ENCODE data around the gene SPRR4. TPM values are rescaled to one million over a fixed set of nuclear protein-coding genes. Genes with fewer than 3 reads are reported as not detected.

Gene SPRR4
- not detected for polyA plus RNA-seq (2013, experiment 1 of 2)
- polyA plus RNA-seq (2013, experiment 2 of 2), result not detected

DNA sequence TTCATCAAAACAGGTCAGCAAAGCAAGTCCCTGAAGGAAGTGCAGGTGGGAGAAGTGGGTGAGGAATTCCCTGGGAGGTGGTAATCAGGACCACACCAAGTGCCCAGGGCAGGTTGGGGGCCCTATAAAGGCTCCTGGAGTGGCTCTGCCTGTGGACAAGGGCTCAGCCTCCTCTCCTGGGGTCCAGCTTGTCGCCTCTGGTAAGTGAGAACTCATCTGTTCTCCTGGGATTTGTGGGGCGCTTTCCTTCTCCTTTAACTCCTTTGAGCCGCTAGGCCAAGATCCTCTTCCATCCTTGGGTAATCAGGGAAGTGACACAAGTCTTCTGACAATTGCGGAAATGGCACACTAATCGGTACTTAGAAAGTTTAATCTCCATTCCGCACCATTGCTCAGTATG, at the start of gene SPRR4:
Gene SPRR4 (plus strand): TSS at position 154 of the 400 bp plus-strand sequence. CDS start 1,243 bp downstream, outside the sequence.
- Histone ChIP-seq H3K4me3 (ENCODE audit: insufficient read depth in 1 of 2, low read depth in 1 of 2, low read length in 2 of 2) (no peak within 1 kb of the TSS), H2BK120ac (ENCODE audit: low read depth, low read length) (no peak within 1 kb of the TSS)
- 71% methylated on average over 5 of the region's 6 CpGs for WGBS

GRCh38 chr1:152924191-152924590, 46.3 kb upstream of the SPRR4 start:
- Histone ChIP-seq H3K79me1 (replicated peaks; ENCODE audit: low read length, poor library complexity, severe bottlenecking) (no peaks in the 10 kb centered on the region), H3K9me3 (ENCODE audit: control insufficient read depth, low read length) (no peaks in the 10 kb centered on the region), H2BK120ac (ENCODE audit: low read depth, low read length) (no peak overlapping the region), H3K9ac (ENCODE audit: low read length) (no peak overlapping the region), H2BK12ac (ENCODE audit: low read length in 2 of 2) (no peak overlapping the region), H4K91ac (ENCODE audit: low read length) (no peak overlapping the region), H3K23ac (ENCODE audit: low read length in 2 of 2) (no peak overlapping the region), H3K4me1 (ENCODE audit: control insufficient read depth, insufficient read depth, low read depth, low read length) (no peaks in the 10 kb centered on the region), H2AFZ (ENCODE audit: low read depth, low read length) (no peak overlapping the region), H3K4me2 (ENCODE audit: low read length, poor library complexity, severe bottlenecking) (no peak overlapping the region), H3K27me3 (ENCODE audit: control insufficient read depth in 1 of 2, insufficient read depth in 1 of 2, low read length in 2 of 2) (no peaks in the 10 kb centered on the region), H3K18ac (ENCODE audit: low read depth in 1 of 2, low read length in 2 of 2) (no peak overlapping the region), H3K4me3 (ENCODE audit: insufficient read depth in 1 of 2, low read depth in 1 of 2, low read length in 2 of 2) (no peak overlapping the region), H3K4ac (ENCODE audit: low read depth in 1 of 2, low read length in 2 of 2) (no peak overlapping the region), H2AK5ac (ENCODE audit: low read length, severe bottlenecking) (no peak overlapping the region), H4K8ac (ENCODE audit: low read length) (no peak overlapping the region), H3K14ac (ENCODE audit: low read length in 2 of 2) (no peak overlapping the region), H2BK15ac (ENCODE audit: low read depth, poor library complexity, severe bottlenecking) (no peak overlapping the region), H3K27ac (ENCODE audit: low read length, poor library complexity, severe bottlenecking) (no peak overlapping the region), H2BK5ac (ENCODE audit: low read depth, low read length, poor library complexity, severe bottlenecking) (no peak overlapping the region), H3K36me3 (ENCODE audit: control insufficient read depth in 1 of 2, insufficient read depth in 2 of 2, low read depth in 1 of 2, low read length in 2 of 2) (no peaks in the 10 kb centered on the region)
- DNase-seq, result no peak
- 86% methylated on average over 2 of the region's 2 CpGs for WGBS

More for the DNA sequence above, at the start of gene SPRR4:
- Histone ChIP-seq H3K9me3 (ENCODE audit: control insufficient read depth, low read length) (peaks cover 2% of the 10 kb centered on the region), H3K4me2 (ENCODE audit: low read length, poor library complexity, severe bottlenecking) (no peak within 1 kb of the TSS), H4K8ac (ENCODE audit: low read length) (no peak within 1 kb of the TSS), H3K27ac (ENCODE audit: low read length, poor library complexity, severe bottlenecking) (no peak within 1 kb of the TSS), H3K36me3 (ENCODE audit: control insufficient read depth in 1 of 2, insufficient read depth in 2 of 2, low read depth in 1 of 2, low read length in 2 of 2) (no peaks in the 10 kb centered on the region), H4K91ac (ENCODE audit: low read length) (no peak within 1 kb of the TSS), H3K4me1 (ENCODE audit: control insufficient read depth, insufficient read depth, low read depth, low read length) (no peaks in the 10 kb centered on the region), H3K23ac (ENCODE audit: low read length in 2 of 2) (no peak within 1 kb of the TSS), H3K9ac (ENCODE audit: low read length) (no peak within 1 kb of the TSS), H2AK5ac (ENCODE audit: low read length, severe bottlenecking) (no peak within 1 kb of the TSS), H3K14ac (ENCODE audit: low read length in 2 of 2) (no peak within 1 kb of the TSS), H3K4ac (ENCODE audit: low read depth in 1 of 2, low read length in 2 of 2) (no peak within 1 kb of the TSS), H3K79me1 (replicated peaks; ENCODE audit: low read length, poor library complexity, severe bottlenecking) (no peaks in the 10 kb centered on the region), H3K27me3 (ENCODE audit: control insufficient read depth in 1 of 2, insufficient read depth in 1 of 2, low read length in 2 of 2) (peaks cover 0 to 5% of the 10 kb centered on the region in 2 experiments), H2BK12ac (ENCODE audit: low read length in 2 of 2) (no peak within 1 kb of the TSS), H2AFZ (ENCODE audit: low read depth, low read length) (no peak within 1 kb of the TSS), H2BK5ac (ENCODE audit: low read depth, low read length, poor library complexity, severe bottlenecking) (no peak within 1 kb of the TSS), H3K18ac (ENCODE audit: low read depth in 1 of 2, low read length in 2 of 2) (no peak within 1 kb of the TSS), H2BK15ac (ENCODE audit: low read depth, poor library complexity, severe bottlenecking) (no peak within 1 kb of the TSS)
- DNase-seq, result no peak

DNA sequence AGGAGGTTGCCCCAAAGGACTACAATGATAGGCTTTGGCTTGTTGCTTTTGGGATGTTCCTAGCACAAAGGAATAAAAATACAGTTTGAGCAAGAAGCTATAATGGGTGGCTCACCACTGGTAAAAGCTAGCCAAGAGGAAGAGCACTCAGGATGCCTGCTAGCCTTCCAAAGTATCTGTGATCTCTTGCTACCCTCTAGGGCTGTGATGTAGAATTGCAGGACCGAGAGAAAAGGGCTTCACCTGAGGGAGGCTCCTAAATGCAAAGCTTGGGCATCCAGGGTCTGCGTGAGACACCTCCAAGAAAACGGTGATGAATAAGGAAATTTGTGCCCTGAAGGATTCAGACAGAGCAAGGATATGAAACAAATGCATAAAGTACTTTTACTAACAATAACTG, 44.4 kb upstream of the SPRR4 start:
- Histone ChIP-seq H3K79me1 (replicated peaks; ENCODE audit: low read length, poor library complexity, severe bottlenecking) (no peaks in the 10 kb centered on the region), H3K23ac (ENCODE audit: low read length in 2 of 2) (no peak overlapping the region), H3K9ac (ENCODE audit: low read length) (peak overlapping the region; percentile 23), H3K4me2 (ENCODE audit: low read length, poor library complexity, severe bottlenecking) (no peak overlapping the region), H3K27ac (ENCODE audit: low read length, poor library complexity, severe bottlenecking) (no peak overlapping the region), H4K91ac (ENCODE audit: low read length) (no peak overlapping the region), H3K27me3 (ENCODE audit: control insufficient read depth in 1 of 2, insufficient read depth in 1 of 2, low read length in 2 of 2) (no peaks in the 10 kb centered on the region), H3K9me3 (ENCODE audit: control insufficient read depth, low read length) (no peaks in the 10 kb centered on the region), H3K4me1 (ENCODE audit: control insufficient read depth, insufficient read depth, low read depth, low read length) (no peaks in the 10 kb centered on the region), H3K14ac (ENCODE audit: low read length in 2 of 2) (no peak overlapping the region), H2BK12ac (ENCODE audit: low read length in 2 of 2) (no peak overlapping the region), H3K36me3 (ENCODE audit: control insufficient read depth in 1 of 2, insufficient read depth in 2 of 2, low read depth in 1 of 2, low read length in 2 of 2) (no peaks in the 10 kb centered on the region), H4K8ac (ENCODE audit: low read length) (no peak overlapping the region), H2AK5ac (ENCODE audit: low read length, severe bottlenecking) (no peak overlapping the region), H2BK15ac (ENCODE audit: low read depth, poor library complexity, severe bottlenecking) (no peak overlapping the region), H2BK120ac (ENCODE audit: low read depth, low read length) (no peak overlapping the region), H3K4ac (ENCODE audit: low read depth in 1 of 2, low read length in 2 of 2) (no peak overlapping the region), H3K4me3 (ENCODE audit: insufficient read depth in 1 of 2, low read depth in 1 of 2, low read length in 2 of 2) (no peak overlapping the region), H2BK5ac (ENCODE audit: low read depth, low read length, poor library complexity, severe bottlenecking) (no peak overlapping the region), H2AFZ (ENCODE audit: low read depth, low read length) (no peak overlapping the region), H3K18ac (ENCODE audit: low read depth in 1 of 2, low read length in 2 of 2) (no peak overlapping the region)
- DNase-seq, result no peak
- 27% methylated on average over 2 of the region's 3 CpGs for WGBS

DNA sequence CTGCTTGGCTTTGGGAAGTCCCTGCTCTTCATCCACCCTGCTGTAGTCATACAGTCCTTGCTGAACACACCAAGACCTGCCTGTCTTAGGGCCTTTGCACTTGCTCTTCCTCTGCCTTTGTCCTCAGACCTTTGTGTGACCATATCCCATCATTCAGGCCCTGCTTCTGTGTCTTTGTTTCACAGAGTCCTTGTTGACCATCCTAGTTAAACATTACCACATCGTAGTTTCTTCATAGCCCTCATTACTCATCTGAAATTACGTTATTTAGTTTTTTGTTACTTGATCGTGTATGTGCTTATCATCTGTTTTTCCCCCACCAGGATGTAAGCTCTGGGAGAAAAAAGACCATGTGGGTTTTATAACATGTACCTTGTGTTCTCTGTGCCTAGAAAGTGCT, 41.8 kb upstream of the SPRR4 start:
- no peak overlapping the region for H4K8ac ChIP-seq (ENCODE audit: low read length)
- H3K27me3 ChIP-seq (ENCODE audit: control insufficient read depth in 1 of 2, insufficient read depth in 1 of 2, low read length in 2 of 2), result peaks cover 0 to 4% of the 10 kb centered on the region in 2 experiments
- no peak overlapping the region for H4K91ac ChIP-seq (ENCODE audit: low read length)
- no peaks in the 10 kb centered on the region for H3K36me3 ChIP-seq (ENCODE audit: control insufficient read depth in 1 of 2, insufficient read depth in 2 of 2, low read depth in 1 of 2, low read length in 2 of 2)
- H2BK12ac ChIP-seq (ENCODE audit: low read length in 2 of 2), result no peak overlapping the region
- WGBS, result 82% methylated on average over 2 of the region's 3 CpGs
- H3K18ac ChIP-seq (ENCODE audit: low read depth in 1 of 2, low read length in 2 of 2), result no peak overlapping the region
- no peak overlapping the region for H3K23ac ChIP-seq (ENCODE audit: low read length in 2 of 2)
- no peak overlapping the region for H2AK5ac ChIP-seq (ENCODE audit: low read length, severe bottlenecking)
- no peak overlapping the region for H3K4me3 ChIP-seq (ENCODE audit: insufficient read depth in 1 of 2, low read depth in 1 of 2, low read length in 2 of 2)
- H2BK15ac ChIP-seq (ENCODE audit: low read depth, poor library complexity, severe bottlenecking), result no peak overlapping the region
- H3K79me1 ChIP-seq (replicated peaks; ENCODE audit: low read length, poor library complexity, severe bottlenecking), result no peaks in the 10 kb centered on the region
- H2BK120ac ChIP-seq (ENCODE audit: low read depth, low read length), result no peak overlapping the region
- no peak overlapping the region for H2BK5ac ChIP-seq (ENCODE audit: low read depth, low read length, poor library complexity, severe bottlenecking)
- no peak overlapping the region for H3K14ac ChIP-seq (ENCODE audit: low read length in 2 of 2)
- H3K4ac ChIP-seq (ENCODE audit: low read depth in 1 of 2, low read length in 2 of 2), result no peak overlapping the region
- no peaks in the 10 kb centered on the region for H3K4me1 ChIP-seq (ENCODE audit: control insufficient read depth, insufficient read depth, low read depth, low read length)
- no peaks in the 10 kb centered on the region for H3K9me3 ChIP-seq (ENCODE audit: control insufficient read depth, low read length)
- no peak overlapping the region for H3K27ac ChIP-seq (ENCODE audit: low read length, poor library complexity, severe bottlenecking)
- H2AFZ ChIP-seq (ENCODE audit: low read depth, low read length), result no peak overlapping the region
- no peak for DNase-seq
- no peak overlapping the region for H3K4me2 ChIP-seq (ENCODE audit: low read length, poor library complexity, severe bottlenecking)
- no peak overlapping the region for H3K9ac ChIP-seq (ENCODE audit: low read length)

Measured in mesenchymal stem cell (in vitro differentiated cells and primary cell).